DMS53 (cell line): ENCODE results near the gene PPL.

ENCODE experiments used
- DNase-seq: peaks from one replicate; lab custom pipeline; 2025; lab: John Stamatoyannopoulos, UW

The PPL gene

DNA sequence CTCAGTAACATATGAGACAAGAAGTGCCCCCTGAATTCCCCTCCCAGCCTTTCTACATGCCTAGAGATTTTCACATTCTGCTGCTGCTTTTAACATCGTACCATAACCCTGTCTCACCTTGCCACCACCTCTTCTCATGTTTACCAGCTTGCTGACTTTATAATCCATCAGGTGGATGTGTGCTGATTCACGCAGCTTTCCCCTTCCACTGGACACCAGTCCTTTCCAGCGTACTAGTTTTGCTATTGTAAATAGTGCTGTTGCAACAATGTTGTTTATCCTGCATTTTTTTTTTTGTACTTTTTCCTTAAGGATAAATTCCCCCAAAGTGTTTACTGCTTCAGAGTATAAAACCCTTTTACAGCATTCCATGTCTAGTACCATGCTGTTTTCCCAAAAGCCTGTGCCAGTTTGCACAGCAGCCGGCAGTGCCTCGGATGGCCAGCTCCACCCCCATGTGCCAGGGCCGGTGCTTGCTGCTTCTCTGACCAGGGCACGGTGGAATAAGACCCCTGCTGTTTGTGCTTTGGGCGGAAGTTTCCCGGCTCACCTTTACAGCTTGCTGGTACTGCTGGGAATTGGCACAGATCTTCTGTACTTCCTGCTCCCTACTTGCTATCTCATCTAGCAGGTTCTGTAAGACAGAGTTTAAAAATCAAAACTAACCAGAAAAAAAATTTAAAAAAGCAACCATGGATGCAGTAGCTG, 48.4 kb downstream of the PPL start:
- DNase-seq = no peak

DNA sequence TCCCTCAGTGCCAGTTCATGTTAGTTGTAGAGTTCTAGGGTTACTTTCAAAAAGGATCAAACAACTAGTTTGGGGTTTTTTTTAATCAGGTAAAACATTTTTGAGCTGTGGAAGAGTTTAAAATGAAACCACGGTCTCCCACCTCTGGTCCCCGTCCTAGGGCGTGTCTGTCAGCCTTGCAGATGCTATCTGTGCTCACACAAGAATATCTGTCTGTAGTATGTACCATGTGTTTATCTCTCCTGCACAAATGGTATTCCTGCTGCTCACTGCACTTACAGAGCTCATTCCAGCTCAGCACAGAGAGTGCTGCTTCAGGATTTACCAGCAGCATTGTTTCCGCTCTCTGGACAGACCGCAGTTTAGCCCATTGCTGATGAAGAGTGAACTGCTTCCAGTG, 50.8 kb downstream of the PPL start:
- no peak for DNase-seq

DNA sequence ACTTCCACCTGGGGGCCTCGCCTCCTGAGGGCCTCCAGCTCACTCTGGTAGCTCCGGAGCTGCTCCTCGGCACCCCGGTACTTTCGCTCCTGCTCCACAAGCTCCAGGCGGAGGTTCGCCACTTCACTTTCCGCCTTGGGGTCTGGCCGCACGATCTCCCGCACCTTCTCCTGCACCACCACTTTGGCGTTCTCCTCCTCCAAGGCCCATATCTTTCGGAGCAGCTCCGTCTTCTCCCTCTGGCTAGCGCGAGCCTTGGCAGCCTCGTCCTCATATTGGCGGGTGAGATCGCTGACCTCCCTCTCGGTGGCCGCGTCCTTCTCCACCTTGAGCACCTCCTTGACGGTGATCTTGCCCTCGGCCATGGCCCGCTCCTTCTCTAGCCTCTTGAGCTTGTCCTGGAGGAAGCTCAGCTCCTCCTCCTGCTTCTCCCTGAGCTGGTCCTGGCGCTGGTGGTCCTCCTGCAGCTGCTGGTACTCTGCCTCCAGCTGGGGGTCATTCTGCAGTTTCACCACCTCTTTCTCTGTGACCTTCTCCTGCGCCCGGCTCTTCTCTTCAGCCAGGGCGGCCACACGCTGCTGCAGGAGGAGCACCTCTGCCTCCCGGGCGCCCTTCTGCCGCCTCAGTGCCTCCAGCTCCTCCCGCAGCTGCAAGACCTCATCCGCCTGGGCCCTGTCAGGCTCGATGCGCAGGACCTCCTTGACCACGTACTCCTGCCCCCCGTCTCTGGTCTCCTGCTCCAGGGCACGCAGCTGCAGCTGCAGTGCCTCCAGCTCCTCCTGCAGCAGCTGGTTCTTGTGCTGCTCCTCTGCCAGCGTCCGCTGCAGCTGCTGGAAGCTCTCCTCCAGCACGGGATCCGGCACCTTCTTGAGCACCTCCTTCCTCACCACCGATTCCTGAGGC, 51.7 kb downstream of the PPL start:
- DNase-seq = no peak

DNA sequence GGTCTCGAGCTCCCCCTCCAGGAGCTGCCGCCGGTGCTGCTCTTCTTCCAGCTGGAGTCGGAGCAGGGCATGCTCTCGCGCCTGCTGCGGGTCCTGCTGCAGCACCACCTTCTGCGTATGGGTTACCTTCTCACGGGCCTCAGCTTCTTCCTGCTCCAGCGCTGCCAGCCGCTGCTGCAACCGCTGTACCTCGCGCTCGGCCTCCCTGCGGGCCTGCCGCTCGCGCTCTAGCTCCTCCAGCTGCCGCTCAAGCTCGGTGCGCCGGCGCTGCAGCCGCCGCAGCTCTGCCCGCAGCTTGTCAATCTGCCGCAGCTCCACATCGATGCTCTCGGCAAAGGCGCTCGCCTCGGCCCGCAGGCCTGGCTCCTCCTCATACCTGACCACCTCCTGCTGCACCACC, 52.7 kb downstream of the PPL start:
- DNase-seq = no peak

DNA sequence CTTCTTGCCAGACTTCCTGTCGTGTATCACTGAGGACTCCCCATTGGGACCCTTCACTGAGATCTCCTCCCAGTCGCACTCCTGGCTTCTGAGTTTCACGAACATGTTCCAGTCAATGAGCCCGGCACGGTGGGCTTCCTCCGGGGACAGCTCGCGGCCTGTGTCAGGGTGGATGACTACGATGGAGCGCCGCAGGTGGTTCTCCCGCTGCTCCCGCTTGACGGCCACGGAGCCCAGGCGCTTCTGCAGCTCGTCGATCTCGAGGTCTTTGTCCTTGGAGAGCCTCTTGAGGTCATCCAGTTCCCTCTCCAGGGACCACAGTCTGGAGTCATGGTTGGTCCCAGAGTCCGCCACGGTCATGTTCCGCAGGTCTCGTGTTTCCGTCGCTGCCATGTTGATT, 53.4 kb downstream of the PPL start:
- no peak for DNase-seq

DNA sequence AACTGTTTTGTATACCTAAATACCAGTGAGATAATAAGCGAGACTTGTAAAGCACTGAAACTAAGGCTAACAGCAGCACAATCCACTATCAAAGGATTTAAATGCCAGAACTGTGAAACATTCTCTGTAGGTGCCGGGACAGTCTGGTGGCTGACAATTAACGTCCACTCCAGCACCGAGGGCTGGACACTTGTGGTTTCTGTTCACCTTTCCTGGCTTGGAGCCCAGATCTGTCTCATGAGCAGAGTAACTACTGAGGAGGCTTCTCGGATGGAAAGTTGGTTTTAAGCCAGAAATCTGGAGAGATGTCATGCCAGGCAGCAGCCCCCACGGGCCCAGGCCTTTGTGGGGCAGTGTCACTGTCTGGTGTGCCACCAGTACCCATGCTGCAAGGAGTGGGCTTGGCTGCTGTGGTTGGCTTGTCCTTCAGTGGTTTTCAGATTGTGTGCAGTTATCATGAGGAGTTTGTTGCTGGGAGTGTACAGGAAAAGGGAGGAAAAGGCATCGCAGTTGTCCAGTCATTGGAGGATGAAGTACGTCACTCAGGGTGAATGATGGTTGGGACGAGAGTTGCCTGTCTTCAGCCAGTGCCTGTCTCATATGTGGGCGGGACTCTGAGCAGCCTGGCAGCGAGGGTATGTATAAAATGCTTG, 54.2 kb downstream of the PPL start:
- peak; percentile 83 for DNase-seq

DNA sequence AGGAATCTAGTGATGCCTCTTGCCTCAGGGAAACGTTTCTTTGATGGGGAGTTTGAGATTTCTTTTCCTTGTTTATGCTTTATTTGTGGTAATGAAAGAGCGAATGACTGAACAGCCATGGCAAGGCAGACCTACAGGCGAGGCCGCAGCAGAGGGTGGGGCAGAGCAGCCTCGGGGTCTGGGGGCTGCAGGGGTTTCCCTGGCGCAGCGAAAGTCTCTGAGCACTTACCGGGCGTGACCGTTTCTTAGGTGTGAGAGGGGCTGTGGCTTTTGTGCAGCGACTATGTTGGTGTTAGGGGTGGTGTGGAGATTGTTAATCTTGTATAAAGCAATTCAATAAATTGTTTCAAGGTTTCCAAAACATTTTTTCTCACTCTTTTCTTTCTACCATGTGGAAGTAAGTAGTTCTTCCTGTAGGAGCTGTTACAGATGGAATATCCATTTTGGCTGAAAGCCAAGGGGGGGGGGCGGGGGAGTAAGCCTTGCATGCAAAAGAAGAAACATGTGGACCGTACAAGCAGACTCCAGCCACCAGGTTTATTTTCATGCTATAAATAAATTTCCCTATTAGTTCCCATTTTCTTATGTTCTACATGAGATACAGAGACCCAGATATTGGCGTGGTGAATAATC, 54.8 kb downstream of the PPL start:
- peak; percentile 57 for DNase-seq

DNA sequence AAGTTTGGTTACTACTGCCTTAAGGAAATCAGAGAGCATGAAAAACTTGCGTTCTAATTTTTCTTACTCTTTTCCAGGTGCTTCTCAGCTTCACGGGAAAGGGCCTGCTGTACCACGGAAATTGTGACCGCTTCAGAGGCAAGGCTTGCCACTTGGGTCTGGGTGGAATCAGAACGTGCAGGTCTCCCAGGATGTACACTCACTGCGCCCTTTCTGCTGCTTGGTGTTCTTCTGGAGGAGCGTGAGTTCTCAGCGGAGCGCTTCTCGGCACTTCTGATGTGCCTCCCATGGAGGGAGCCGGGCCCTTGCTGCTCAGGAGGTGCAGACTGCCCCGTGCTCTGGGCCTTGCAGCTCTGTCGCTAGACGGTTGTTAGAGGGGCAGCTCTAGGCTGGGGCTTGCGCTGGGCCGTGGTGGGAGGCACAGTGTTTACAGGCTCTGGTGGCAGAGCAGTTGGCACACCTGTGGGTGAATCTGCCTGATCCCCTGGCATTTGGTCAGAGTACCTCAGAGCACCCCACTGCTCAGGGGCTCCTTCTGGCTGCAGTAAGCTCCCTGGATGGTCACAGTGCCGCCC, 56.9 kb downstream of the PPL start:
- no peak for DNase-seq

DNA sequence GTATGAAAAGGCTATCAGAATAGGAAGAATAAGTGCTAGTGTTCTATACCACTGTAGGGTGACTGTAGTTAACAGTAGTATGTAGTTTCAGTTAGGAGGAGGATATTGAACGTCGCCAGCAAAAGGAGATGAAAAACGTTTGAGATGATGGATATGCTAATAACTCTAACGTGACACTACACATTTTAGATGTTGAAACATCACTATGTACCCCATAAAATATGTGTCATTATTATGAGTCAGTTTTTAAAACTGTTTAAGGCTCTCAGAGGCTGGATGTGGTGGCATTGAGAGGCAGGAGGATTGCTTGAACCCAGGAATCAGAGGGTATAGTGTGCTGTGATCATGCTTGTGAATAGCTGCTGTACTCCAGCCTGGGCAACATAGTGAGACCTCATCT, 57.9 kb downstream of the PPL start:
- no peak for DNase-seq

DNA sequence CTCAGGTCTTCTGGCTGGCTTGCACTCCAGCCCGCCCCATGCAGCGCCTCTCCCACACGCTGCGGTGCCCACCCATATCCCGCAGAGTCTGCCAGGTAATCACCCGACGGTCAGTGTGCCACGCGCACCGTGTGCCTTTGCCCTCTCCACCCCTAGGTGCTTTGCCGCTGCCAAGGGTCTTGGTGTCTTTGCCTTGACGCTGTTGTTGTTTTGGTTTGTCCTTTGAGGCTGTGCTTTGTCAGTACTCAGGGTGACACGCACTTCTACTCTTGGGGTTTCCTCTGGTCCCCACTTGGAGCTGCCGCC, 59.6 kb downstream of the PPL start:
- no peak for DNase-seq

DNA sequence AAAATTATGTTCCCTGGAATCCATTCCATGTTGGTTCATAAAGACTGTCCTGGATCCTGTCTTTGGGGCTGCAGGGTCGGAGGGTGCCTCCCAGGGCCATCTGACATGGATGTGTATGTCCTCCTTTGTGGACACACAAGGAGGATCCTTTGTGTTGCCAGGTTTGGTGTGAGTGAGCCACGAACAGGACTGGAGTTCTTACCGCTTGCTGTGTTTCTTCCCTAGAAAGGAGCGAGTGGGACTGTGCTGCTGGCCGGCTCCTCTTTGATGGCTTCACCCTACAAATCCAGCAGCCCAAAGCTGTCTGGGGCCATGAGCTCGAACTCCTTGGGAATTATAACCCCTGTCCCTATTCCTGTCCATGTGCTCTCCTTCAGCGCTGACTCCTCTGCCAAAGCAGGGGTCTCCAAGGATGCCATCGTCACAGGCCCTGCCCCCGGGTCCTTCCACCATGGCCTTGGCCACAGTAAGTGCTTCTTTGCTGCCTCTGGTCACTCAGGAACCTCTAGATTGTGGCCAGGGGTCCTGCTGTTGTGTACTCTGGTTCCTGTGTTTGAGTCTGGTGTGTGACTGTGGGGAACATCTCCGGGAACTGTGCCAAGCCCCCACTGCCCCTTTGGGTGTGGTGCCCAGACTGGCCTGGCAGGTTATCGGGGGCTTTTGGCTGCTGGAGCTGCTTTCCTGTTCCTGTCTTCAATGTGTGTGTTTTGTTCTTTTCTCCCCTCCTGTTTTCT, 60.1 kb downstream of the PPL start:
- DNase-seq = no peak

DNA sequence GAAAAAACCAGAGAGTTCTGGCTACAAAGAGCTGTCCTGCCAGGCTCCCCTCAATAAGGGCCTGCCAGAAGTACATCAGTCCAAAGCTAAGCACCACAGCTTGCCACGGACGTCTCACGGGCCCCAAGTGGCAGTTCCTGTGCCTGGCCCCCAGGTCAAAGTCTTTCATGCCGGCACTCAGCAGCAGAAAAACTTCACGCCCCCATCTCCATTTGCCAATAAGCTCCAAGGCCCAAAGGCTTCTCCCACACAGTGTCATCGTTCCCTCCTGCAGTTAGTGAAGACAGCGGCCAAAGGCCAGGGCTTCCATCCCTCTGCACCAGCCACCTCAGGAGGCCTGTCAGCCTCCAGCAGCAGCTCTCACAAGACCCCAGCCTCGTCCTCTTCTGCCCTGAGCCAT, 62.3 kb downstream of the PPL start:
- no peak for DNase-seq

DNA sequence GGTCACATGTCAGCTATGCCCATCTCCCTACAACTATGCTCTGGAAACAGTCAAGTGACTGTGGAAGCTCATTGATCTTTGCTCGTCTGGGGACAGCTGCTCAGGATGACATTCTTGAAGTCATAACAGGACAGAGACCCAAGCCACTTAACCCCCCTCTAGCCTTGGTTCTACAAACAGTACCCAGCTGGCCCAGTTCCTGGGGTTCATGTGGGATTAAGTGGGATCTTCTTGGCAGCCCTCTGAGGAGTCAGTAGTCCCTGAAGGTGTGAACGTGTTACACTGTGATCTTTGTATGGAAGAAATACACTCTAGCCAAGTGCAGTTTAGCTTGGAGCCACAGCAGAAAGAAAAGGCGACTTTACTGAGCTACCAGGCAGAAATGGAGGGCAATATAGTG, 63.9 kb downstream of the PPL start:
- no peak for DNase-seq

DNA sequence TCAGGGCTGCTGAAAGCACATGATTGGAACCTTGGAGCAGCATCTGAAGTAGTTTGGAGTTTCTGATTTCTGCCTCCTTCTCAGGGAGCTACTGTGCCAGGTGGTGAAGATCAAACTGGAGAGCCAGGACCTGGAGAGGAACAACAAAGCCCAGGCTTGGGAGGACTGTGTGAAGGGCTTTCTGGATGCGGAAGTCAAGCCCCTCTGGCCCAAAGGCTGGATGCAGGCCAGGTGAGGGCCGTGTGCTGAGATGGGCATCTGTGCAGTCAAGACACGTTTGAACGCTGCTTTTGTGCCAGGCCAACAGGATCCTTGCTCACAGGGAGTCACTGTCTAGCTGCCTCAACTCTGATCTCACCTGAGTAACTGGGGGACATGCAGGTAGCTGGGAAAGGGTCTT, 65.9 kb downstream of the PPL start:
- DNase-seq = no peak

DNA sequence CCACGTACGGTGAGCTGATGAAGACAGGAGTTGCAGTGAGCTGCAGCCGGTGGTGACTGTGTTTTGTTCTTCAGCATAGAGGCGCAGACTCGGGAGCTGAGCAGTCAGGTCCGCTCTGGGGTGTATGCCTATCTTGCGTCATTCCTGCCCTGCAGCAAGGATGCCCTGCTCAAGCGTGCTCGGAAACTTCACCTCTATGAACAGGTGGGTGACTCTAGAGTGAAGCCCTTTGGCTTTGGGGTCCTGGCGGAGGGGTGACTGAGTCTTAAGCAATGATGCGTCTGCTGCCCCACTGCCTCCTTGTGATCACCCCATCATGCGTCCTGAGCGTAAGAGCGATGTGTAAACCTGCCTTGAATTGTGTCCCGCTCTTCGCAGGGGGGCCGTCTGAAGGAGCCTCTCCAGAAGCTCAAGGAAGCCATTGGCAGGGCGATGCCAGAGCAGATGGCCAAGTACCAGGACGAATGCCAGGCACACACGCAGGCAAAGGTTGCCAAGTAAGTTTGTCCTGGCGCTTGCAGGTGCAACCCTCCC, 66.7 kb downstream of the PPL start:
- DNase-seq = no peak

DNA sequence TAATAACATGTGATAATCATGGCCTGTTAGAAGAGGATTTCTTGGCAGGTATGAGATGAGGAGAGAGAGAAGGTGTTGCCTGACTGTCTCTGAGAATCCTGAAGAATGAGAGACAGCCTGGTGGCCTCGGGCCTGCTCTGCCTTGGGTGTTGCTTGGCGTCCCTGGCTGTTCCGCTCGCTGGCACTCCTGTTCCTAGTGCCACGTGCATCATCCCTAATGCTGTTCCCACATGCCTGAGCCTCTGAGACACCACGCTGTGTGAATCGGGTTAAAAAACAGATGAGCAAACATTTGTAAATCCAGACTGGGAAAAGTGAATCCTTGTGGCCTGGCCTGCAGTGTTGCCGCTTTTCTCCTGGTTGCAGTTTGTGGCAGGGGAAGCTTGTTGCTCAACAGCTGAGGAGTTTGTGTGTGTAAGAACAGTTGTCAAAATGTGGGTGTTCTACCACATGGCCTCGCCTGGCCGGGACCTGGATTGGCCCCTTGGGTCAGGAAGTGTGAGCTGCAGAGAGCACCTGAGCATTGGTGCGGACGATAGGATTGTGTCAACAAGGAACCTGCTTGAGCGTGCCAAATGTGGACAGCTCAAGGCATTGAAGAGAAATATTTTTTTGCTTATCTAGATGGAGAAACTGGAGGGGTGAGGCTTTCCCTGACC, 67.7 kb downstream of the PPL start:
- no peak for DNase-seq

DNA sequence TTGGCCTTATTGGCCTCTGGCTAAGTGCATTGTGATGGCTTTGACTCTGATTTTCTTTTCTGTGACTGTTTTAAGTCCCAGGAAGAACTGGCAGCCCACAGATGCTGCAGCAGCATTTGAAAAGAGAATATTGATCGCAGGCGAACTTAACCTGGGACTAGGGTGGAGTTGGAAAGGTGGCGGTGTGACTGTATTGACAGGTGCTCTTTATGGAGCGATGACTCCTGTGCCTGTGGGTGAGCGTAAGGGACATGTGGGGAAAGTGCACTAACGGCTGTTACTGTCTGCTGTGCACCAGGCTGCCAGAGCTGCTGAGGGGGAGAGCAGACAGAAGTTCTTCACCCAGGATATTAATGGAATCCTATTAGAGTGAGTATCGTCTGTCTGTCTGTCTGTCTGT, 68.4 kb downstream of the PPL start:
- DNase-seq = no peak

DNA sequence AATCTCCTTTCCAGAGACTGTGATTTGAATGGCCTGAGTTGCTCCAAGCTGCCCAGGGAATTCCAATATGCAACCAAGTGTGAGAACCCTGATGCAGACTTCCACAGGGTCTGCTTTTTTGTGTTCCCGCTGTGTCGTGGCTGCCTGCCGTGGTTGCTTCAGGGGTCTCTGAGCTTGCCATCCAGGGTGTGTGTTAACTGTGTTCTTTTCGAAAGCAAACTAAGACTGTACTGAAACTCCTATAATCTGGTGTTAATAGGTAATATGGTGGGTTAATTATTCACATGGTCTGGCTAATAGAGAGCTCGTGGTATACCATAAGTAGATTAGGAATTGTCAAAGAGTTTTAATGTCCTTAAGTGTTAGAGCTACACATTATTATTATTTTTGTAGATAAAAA, 68.9 kb downstream of the PPL start:
- DNase-seq = no peak

DNA sequence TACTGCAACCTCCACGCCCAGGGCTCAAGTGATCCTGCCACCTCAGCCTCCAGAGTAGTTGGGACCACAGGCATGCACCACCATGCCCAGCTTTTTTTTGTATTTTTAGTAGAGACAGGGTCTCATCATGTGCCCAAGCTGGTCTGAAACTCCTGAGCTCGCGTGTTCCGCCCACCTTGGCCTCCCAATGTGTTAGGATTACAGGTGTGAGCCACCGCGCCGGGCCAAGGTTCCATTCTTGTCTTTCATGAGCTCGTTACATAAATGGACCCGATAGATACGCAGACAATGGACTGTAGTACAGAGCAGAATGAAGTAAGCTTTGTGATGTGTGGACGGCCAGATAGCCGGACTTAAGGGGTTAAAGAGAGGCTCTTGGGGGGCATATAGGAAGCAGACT, 70.4 kb downstream of the PPL start:
- DNase-seq = no peak

DNA sequence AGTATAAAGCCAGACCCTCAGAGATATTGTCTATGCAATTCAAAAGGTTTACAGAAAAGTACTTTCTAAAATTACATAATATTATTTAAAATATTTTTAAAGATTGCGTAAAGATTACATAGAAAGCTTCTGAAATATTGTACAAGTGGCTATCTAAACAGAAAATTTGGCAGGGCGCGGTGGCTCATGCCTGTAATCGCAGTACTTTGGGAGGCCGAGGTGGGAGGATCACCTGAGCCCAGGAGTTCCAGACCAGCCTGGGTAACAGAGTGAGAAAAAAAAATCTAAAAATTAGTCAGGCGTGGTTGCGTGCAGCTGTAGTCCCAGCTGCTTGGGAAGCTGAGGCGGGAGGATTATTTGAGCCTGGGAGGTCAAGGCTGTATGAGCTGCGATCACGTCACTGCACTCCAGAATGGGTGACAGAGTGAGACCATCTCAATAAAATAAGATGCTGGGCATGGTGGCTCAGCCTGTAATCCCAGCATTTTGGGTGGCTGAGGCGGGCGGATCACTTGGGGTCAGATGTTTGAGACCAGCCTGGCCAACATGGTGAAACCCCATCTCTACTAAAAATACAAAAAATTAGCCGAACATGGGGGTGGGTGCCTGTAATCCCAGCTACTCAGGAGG, 71.6 kb downstream of the PPL start:
- no peak for DNase-seq
